ENCODE data around the gene EXPH5. TPM values are rescaled to one million over a fixed set of nuclear protein-coding genes. Genes with fewer than 3 reads are reported as not detected.

EXPH5 gene
- total and polyA plus RNA-seq, 2 donors (not counting 1 experiment from before 2014, with no cell fraction given) = 0.12 to 0.37 TPM

DNA sequence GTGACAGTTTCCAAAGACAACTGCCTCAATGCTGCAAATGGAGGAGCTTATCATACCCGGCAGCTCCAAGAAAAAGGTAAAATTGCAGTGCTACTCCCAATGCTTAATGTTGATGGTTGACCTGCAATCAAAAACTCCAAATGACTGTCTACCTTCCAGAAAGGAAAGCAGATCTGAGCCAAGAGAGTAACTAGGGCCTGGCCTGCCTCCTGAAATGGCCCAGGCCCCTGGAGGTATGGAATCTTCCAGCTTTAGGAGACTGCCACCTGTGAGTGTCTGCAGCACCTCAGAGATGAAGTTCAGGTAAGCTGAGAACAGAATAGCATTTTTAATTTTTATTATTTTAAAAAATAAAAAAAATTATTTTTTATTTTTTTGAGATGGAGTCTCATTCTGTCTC, 23.7 kb downstream of the EXPH5 start:
- Histone ChIP-seq H3K36me3 (replicated peaks in 1 of 2; ENCODE audit: control extremely low read depth in 1 of 2, control insufficient read depth in 1 of 2, extremely low read depth in 1 of 2, insufficient read depth in 2 of 2, low read length in 1 of 2) (no peaks in the 10 kb centered on the region), H3K9ac (ENCODE audit: low read length) (no peak overlapping the region), H3K27ac (ENCODE audit: low read length in 2 of 2) (no peak overlapping the region), H4K20me1 (ENCODE audit: control insufficient read depth, insufficient read depth, low read length, poor library complexity, severe bottlenecking) (no peaks in the 10 kb centered on the region), H3K4me2 (replicated peaks; ENCODE audit: low read depth, low read length, poor library complexity, severe bottlenecking) (no peak overlapping the region), H3K9me3 (ENCODE audit: control extremely low read depth in 1 of 3, control insufficient read depth in 2 of 3, insufficient read depth in 1 of 3, low read length in 2 of 3) (no peaks in the 10 kb centered on the region), H3K4me3 (ENCODE audit: control extremely low read depth in 1 of 5, extremely low read depth in 1 of 5, insufficient read depth in 1 of 5, low read depth in 2 of 5, low read length in 4 of 5) (no peak overlapping the region), H2AFZ (ENCODE audit: insufficient read depth, low read depth, low read length, poor library complexity, severe bottlenecking) (no peak overlapping the region), H3K4me1 (ENCODE audit: control insufficient read depth in 2 of 2, insufficient read depth in 2 of 2, low read length in 2 of 2) (no peaks in the 10 kb centered on the region), H3K79me2 (ENCODE audit: control insufficient read depth, insufficient read depth, low read length) (no peaks in the 10 kb centered on the region), H3K27me3 (replicated peaks in 1 of 4; ENCODE audit: control extremely low read depth in 1 of 4, control insufficient read depth in 3 of 4, insufficient read depth in 4 of 4, low read length in 3 of 4) (peaks cover 0 to 5% (median 0%) of the 10 kb centered on the region in 4 experiments)
- CTCF ChIA-PET = no interaction called here
- POLR2A ChIA-PET = no interaction called here
- TF ChIP-seq, protein P1, sequence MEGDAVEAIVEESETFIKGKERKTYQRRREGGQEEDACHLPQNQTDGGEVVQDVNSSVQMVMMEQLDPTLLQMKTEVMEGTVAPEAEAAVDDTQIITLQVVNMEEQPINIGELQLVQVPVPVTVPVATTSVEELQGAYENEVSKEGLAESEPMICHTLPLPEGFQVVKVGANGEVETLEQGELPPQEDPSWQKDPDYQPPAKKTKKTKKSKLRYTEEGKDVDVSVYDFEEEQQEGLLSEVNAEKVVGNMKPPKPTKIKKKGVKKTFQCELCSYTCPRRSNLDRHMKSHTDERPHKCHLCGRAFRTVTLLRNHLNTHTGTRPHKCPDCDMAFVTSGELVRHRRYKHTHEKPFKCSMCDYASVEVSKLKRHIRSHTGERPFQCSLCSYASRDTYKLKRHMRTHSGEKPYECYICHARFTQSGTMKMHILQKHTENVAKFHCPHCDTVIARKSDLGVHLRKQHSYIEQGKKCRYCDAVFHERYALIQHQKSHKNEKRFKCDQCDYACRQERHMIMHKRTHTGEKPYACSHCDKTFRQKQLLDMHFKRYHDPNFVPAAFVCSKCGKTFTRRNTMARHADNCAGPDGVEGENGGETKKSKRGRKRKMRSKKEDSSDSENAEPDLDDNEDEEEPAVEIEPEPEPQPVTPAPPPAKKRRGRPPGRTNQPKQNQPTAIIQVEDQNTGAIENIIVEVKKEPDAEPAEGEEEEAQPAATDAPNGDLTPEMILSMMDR (IDR thresholded peaks at IDR 0.05) = no peak
- no peak for TF ChIP-seq EZH2 (IDR thresholded peaks at IDR 0.05; ENCODE audit: borderline replicate concordance, insufficient read depth, low read depth, low read length, poor library complexity, severe bottlenecking)
- Mint-ChIP-seq H3K9me3 (ENCODE audit: insufficient read depth) (no peaks in the 10 kb centered on the region), H3K4me1 (no peaks in the 10 kb centered on the region), H3K4me3 (no peak overlapping the region), H3K27me3 (no peaks in the 10 kb centered on the region), H3K27ac (no peak overlapping the region)
- intact Hi-C loops (cut with micrococcal nuclease) = no loop called here
- no CpG with 5 or more reads among the region's 1 CpG for WGBS (ENCODE audit: insufficient coverage)
- DNase-seq (no peak), ATAC-seq (ENCODE audit: low read depth) (no peak)

DNA sequence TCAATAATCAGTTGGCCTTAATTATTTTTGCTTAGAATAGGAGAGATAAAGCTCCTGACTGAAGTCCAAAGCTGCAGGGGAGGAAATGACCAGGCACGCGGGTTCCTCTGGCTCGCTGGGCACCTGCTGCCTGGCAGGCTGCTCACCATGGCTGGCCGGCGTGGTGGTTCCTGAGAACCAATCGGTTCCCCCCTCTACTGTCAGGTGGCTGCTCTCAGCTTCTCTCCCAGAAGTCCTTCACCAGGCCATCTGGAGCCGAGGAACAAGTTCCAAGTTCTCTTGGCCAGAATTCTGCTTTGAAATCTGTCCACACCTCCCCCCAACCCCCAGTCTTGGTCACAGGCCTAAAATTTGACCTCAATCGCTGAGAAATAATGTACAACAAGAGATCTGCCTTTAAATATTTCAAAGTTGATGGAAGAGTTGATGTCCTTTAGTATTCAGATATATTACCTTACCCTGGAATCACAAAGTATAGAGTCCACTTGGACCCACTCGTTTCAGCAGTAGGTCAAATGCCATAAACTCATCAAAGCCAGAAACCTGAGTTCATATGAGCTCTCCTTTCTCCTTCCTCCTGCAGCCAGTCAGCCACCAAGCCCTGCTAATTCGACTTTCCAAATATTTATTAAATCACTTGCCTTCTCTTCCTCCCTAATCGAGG, 25.2 kb downstream of the EXPH5 start:
- H3K9ac ChIP-seq (ENCODE audit: low read length) = no peak overlapping the region
- H3K4me2 ChIP-seq (replicated peaks; ENCODE audit: low read depth, low read length, poor library complexity, severe bottlenecking) = no peak overlapping the region
- POLR2A ChIA-PET = no interaction called here
- no peaks in the 10 kb centered on the region for H3K36me3 ChIP-seq (replicated peaks in 1 of 2; ENCODE audit: control extremely low read depth in 1 of 2, control insufficient read depth in 1 of 2, extremely low read depth in 1 of 2, insufficient read depth in 2 of 2, low read length in 1 of 2)
- 85% methylated on average over 9 of the region's 11 CpGs for WGBS (ENCODE audit: insufficient coverage)
- no peak overlapping the region for H3K4me3 ChIP-seq (ENCODE audit: control extremely low read depth in 1 of 5, extremely low read depth in 1 of 5, insufficient read depth in 1 of 5, low read depth in 2 of 5, low read length in 4 of 5)
- H3K9me3 Mint-ChIP-seq (ENCODE audit: insufficient read depth) = no peaks in the 10 kb centered on the region
- no peak overlapping the region for H3K4me3 Mint-ChIP-seq
- no peak overlapping the region for H2AFZ ChIP-seq (ENCODE audit: insufficient read depth, low read depth, low read length, poor library complexity, severe bottlenecking)
- DNase-seq (no peak), ATAC-seq (ENCODE audit: low read depth) (no peak)
- TF ChIP-seq, protein P1 (IDR thresholded peaks at IDR 0.05) = no peak
- no peak for TF ChIP-seq EZH2 (IDR thresholded peaks at IDR 0.05; ENCODE audit: borderline replicate concordance, insufficient read depth, low read depth, low read length, poor library complexity, severe bottlenecking)
- no peak overlapping the region for H3K27ac Mint-ChIP-seq
- no peaks in the 10 kb centered on the region for H3K27me3 ChIP-seq (replicated peaks in 1 of 4; ENCODE audit: control extremely low read depth in 1 of 4, control insufficient read depth in 3 of 4, insufficient read depth in 4 of 4, low read length in 3 of 4)
- intact Hi-C loops (cut with micrococcal nuclease) = no loop called here
- no peaks in the 10 kb centered on the region for H3K9me3 ChIP-seq (ENCODE audit: control extremely low read depth in 1 of 3, control insufficient read depth in 2 of 3, insufficient read depth in 1 of 3, low read length in 2 of 3)
- no peaks in the 10 kb centered on the region for H3K79me2 ChIP-seq (ENCODE audit: control insufficient read depth, insufficient read depth, low read length)
- no peaks in the 10 kb centered on the region for H3K4me1 ChIP-seq (ENCODE audit: control insufficient read depth in 2 of 2, insufficient read depth in 2 of 2, low read length in 2 of 2)
- H3K27me3 Mint-ChIP-seq = no peaks in the 10 kb centered on the region
- no peaks in the 10 kb centered on the region for H4K20me1 ChIP-seq (ENCODE audit: control insufficient read depth, insufficient read depth, low read length, poor library complexity, severe bottlenecking)
- no peaks in the 10 kb centered on the region for H3K4me1 Mint-ChIP-seq
- H3K27ac ChIP-seq (ENCODE audit: low read length in 2 of 2) = no peak overlapping the region
- CTCF ChIA-PET = no interaction called here
